GM19372 (cell line): ENCODE results near the gene TBC1D12.
A peak's percentile ranks its signal among the peaks of the same experiment; 100 is the strongest.

Experiments used
- ATAC-seq: cut with Tn5 transposase; IDR thresholded peaks from one replicate; pipeline ENCODE4 v1.9.1; 2021; ENCODE audit warnings: mild to moderate bottlenecking, low read depth, moderate library complexity; ENCODE audit not compliant: unreplicated experiment

TBC1D12 gene

DNA sequence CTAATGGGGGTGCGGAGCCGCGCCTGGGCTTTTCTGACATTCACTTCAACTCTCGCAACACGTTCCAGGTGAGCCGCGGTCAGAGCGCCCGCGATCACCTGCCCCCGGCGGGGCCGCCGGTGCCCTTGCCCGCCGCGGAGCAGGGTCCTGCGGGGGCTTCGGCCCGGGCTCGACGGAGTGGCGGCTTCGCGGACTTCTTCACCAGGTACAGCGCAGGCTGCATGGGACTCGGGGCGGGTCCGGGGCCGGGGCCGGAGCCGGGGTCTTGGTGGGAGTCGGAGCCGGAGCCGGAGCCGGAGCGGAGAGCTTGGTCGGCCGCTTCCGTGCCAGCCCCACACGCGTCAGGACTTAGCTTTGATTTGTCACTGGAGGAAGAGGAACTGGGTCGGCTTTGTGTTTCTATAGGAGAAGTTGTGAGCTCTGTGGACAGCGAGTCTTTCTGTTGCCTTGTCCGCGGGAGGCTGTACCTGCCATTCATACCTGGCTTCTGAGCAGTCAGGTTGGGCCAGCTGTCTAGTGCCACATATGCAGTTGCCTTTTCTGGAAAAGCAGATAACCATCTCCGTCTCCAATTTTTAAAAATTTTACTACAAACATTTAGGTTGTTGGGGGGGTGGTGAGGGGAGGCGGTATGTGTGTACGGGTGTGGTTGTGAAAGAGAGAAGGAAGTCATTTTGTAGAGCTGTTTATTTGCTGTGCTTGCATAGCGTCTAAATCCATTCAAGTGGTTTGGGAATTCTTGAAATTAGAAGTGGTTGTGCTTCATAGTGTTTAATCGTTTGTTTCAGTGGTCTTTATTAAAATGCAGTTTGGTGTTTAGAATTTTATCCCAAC lies 1.3 kb downstream of the TBC1D12 start:
- ATAC-seq = peak; percentile 54

DNA sequence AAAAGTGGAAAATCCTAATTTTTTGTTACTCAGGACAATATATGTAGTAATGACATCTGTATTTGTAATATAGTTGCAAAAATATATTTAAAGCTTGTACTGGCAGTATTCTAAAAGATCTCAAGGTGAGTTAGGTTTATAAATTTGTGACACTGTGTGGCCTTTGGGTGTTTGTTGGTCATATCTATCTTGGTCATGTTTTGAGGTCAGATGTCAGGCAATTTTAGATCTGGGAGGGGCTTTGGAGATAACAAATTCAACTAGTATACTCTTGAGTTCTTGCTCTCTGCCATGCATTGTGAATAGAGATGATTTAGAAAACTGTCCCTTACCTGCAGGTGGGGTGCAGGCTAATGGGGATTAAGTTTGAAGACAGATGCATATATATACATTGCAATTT lies 3.1 kb downstream of the TBC1D12 start:
- no peak for ATAC-seq

DNA sequence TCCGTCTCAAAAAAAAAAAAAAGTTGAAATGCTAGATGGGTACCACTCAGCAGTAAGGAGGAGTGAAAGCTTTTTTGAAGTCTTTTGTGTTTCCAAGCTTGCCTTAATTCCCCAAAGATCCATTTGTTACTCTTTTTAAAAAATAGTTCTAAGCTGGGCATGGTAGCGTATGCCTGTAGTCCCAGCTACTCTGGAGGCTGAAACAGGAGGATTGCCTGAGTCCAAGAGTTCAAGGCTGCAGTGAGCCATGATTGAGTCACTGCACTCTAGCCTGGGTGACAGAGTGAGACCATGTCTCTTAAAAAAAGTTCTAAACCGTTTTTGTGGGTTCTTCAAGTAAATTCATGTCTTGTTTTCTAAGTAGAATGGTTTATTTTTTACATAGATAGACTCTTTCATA lies 5.3 kb downstream of the TBC1D12 start:
- no peak for ATAC-seq

DNA sequence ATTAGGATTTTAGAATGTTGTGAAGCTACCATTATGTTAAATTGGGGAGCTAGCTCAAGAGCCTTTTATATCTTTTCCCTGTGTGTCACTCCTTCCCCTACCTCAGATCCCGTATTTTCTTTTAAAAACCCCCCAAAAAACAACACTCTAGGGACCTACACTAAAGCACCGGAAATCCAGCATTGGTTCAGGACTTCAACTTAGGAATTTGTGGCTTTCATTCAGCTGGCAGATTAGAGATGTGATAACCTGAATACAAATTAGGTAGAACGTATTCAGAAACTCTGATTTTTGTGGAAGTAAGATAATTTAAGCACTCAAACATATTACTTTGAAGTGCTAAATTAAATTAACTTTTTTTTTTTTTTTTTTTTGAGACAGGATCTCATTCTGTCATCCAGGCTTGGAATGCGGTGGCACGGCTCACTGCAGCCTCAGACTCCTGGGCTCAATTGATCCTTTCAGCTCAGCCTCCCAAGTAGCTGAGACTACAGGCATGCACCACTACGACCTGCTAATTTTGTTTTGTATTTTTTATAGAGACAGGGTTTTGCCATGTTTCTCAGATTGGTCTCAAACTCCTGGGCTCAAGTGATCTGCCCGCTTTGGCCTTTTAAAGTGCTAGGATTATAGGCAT lies 6.8 kb downstream of the TBC1D12 start:
- no peak for ATAC-seq

DNA sequence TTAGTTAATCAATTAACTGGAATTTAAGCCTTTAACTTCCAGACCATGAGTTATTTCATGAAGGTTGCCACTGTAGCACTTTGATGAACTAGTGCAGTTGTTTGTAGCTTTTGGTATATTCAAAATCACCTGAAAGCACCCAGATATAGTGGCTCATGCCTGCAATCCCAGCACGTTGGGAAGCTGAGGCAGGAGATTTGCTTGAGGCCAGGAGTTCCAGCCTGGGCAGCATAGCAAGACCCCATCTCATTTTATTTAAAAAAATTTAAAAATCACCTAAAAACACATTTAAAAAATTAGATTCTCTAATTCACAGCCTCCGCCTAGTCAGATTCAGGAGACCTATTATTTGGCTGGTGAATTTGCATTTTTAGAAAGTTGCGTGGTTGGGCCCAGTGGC lies 9.0 kb downstream of the TBC1D12 start:
- no peak for ATAC-seq

DNA sequence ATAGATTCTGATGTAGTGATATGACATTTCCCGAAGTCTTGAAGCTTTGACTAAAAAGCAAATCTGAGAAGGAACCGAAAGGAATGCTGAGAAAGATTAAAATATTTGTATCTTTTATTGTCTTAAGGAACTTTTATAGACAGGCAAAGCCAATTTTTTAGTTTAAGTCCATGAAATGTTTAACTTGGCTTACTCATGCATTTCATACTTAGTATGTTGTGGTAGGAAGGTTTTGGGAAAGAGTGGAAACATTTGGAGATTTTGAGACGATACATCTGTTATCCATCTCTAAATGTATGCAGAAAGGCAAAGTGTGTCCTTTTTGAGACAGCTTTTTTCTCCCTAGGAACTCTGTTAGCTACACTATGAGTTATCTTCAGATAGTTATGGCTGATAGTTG lies 10.1 kb downstream of the TBC1D12 start:
- no peak for ATAC-seq

DNA sequence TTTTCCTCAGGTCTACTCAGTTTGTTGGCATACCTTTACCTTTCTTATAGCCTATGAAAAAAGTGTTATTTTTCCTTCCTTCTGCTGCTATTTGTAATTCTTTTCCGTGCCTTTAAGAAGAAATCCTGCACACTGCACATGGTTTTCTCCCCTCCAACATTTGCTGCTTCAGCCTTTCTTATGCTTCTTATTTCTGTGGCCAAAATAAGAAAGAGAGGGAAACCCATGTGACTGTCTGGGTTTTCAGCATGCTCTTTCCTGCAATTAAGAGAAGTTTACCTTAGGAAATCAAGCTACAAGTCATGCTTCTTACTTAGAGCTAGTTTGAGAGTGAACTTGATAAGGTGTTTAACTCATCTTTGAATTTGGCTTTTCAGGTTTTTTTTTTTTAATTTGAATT lies 11.0 kb downstream of the TBC1D12 start:
- ATAC-seq = no peak

DNA sequence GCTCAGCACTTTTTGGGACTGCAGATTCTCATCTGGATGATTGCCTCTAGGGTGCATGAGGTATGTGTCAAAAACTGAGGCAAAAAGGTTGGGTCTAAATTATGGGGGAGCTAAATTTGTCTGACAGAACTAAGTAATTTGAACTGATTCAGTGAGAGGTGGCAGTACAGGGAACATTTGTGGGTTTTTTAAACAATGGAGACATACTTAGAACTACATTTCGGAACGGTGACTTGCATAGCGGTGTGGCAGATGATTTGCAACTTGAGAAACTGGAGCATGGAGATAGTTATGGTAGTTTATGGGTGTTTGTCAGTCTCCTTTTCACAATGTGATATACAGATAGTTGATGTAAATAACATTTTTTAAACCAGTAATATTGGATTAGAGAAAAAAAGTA lies 14.6 kb downstream of the TBC1D12 start:
- no peak for ATAC-seq

DNA sequence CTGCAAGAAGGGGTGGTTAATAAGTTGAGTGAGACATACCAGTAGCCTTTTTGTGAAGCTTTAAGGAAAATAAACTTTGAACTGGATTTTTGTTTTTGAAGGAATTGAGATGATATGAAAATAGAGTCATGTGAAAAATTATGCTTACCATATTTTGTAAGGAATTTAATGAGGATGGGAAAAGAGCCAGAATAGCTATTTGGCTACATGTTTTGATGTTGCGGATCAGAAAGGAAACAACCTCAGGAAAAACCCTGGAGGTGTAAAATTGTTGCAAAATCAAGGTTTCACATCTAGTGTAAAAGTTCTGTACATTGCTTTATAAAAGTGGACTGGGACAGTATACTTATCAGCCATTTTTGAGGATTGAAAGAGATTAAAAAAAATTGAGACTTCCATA lies 15.0 kb downstream of the TBC1D12 start:
- no peak for ATAC-seq

DNA sequence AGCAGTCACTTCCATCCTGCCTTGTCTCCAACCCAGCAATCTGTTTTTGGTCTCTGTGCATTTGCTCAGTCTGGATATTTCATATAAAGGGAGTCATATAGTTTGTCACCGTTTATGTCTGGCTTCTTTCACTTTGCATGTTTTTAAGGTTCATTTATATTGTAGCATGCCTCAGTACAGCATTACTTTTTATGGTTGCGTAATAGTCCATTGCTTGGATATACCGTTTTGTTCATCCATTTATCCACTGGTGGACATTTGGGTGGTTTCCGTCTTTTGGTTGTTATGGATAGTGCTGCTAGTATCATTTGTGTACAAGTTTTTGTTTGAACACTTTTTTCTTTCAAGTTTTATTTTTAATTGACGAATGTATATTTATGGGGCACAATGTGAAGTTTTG lies 18.2 kb downstream of the TBC1D12 start:
- ATAC-seq = no peak

DNA sequence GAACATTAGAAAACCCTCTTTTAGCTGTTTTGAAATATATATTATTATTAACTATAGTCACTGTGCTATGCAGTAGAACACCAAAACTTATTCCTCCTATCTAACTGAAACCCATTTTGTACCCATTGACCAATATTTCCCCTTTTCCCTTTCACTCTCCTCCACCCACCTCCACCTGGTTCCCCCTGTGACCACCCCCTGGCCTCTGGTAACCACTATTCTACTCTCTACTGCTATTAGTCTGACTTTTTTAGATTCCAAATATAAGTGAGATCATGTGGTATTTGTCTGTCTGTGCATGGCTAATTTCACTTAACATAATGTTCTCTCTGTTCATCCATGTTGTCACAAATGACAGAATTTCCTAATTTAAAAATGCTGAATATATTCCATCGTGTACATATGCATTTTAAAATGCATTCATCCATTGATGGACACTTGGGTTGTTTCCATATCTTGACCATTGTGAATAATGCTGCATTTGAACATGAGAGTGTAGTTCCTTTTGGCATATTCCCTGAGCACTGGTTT lies 18.7 kb downstream of the TBC1D12 start:
- no peak for ATAC-seq

DNA sequence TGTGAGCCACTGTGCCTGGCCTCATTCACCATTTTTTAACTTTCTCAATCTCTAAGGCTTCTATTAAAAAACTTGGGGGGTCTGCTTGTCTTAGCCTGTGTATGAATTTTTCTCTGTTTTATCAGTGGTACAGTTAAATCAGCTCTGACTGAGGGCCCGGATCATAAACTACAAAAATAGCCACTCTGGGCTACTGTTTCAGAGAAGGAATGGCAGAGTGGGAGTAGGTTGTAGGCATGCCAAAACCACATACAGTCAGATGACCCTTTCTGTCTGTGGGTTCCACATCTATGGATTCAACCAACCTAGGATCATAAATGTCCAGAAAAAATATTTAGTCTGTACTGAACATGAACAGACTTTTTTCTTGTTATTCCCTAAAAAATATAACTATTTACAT lies 21.3 kb downstream of the TBC1D12 start:
- no peak for ATAC-seq

DNA sequence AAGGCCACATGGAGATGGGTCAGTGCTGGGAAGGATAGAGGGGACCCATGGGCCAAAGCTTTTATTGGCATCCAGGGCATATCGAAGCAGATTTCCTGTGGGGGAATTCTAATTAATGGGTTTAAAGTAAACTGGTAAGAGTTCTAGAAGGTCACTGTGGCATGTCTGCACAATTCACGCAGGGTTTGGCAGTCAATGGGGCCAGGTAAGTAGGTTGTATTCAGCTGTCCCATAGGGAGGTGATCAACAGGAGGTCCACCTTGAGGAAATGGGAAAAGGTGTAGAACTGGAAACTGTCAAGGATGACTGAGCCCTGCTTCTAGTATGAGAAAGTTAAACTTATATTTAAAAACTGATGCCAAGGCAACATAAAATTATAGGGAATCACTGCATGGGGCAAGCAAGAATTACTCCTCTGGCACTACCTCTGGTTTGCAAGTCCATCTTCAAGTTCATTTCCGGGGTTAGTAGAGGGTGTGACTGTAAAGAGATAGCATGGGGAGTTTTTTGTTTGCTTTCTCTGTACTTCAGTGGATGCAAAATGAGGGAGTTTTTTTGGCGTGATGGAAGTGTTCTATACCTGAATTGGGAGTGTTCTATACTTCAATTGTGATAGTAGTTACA lies 22.5 kb downstream of the TBC1D12 start:
- no peak for ATAC-seq

DNA sequence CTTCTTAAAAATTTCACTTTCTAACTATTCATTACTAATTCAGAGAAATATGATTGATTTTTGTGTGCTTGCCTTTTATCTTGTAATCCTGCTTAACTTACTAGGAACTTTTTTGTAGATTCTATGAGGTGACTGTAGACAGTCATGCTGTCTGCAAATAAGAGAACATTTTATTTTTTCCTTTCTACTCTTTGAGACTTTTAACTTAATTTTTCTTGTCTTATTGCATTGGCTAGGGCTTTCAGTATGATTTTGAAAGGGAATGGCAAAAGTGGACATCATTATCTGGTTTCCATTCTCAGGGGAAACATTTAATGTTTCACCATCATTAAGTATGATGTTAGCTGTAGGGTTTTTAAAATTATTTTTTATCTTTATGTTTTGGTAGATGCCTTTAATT lies 23.6 kb downstream of the TBC1D12 start:
- no peak for ATAC-seq

DNA sequence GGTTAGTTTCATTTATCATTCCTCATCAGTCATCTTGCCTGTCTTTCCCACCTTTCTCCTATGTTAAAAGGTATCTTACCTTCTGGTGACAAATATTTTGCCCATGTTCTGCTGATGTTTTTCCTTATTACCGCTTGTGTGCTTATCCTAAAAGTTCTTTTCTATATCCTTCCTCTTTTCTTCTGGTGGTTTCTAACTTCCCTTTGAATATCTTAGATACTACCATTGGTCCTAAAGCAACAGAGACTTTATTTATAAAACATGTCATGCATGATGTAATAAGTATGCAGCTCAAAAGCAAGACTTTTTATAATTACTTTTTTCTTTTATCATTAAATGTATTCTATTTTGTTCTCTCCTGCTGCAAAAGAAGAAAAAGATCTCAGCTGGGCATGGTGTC lies 24.8 kb downstream of the TBC1D12 start:
- ATAC-seq = no peak

DNA sequence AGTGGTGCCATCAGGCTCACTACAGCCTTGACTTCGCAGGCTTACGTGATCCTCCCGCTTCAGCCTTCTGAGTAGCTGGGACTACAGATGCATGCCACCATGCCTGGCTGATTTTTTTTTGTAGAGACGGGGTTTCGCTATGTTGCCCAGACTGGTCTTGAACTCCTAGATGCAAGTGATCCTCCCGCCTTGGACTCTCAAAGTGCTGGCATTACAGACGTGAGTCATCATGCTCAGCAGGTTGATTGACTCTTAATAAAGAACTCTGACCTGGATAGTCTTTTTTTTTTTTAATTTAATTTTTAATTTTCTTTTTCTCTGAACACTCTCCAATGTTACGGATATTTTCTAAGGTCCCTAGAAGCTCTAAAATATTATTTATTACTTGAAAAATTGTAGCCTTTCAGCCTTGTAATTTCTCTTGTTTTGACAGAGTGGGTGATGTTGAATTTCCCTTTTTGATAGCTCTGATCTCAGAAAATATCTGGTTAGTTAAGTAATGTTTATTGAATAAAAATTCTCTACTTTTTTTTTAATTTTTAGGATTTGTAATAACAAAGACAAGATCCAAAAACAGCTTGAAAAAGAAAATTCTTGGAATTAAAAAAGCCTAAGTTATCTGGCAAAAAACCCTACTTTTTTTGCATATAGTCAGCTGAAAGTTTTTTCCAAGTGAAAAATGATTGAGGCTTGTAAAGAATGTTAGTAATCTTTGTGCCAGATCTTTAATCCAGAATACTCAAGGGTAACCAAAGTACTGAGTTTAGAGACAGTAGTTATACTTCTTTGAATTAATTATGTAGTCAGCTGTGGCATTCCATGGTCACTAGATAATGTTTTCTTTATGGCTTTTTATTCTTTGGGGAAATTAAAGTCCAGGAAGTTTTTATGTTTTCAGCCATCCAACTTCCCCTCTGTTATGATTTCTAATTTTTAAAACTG lies 26.7 kb downstream of the TBC1D12 start:
- no peak for ATAC-seq

DNA sequence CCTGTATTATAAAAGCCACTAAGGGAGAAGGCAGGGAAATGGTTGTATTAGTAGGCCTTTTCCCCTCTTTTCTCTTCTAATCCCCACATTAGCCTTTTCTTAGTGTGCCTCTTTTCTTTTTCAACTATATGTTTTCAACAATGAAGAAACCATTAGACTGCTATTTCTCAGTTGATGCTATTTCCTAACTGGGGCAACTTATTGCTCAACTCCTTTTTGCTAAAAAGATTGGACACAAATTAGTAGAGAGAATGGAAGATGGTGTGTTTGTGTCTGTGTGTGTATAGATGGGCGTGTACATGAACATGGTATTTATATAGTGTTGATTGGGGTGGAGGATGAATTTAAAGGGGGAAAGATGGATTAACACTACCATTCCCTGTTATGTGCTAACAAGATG lies 28.4 kb downstream of the TBC1D12 start:
- no peak for ATAC-seq

DNA sequence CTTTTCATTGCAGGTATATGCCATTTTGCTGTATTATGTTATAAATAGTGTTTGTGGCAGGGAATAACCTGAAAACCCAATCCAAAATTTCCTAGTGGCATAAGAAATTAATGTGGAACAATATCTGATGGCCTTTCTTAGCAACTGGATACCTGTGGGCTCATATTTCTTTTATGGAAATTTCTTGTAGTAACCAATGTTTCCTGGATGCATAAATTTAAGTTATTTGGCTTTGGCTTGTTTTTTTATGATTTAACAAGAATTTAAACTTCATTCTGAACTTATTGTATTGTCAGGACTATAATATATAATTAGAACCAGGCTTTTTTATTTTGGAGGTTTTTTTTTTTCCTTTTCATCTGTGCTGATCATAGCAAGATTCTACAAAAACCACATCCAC lies 30.1 kb downstream of the TBC1D12 start:
- no peak for ATAC-seq

DNA sequence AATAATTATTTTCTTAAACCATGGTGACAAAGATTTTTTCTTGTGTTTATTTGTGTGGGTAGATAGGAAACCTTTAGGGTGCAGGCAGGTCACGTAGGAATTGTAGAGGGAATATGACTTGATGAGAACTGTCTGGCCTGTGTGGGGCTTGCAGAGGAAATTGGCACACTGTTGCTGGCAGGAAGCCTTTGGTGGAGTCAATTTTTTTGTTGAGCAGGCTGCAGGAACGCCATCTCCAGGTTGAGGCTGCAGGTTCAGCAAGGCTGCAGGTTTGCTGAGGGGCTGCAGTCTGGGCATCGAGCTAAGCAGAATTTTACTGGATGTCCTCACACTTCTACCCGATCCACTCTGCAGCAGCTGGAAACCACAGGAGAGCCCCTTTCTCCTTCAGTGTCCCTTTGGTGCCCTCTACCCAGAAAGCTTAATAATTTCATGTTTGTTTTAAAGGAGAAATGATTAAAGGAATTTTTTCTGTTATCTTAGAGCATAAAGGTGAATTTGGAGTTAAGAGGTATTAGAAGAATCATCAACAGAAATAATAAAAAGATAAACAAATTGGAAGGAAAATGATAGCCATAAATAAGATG lies 37.0 kb downstream of the TBC1D12 start:
- no peak for ATAC-seq

DNA sequence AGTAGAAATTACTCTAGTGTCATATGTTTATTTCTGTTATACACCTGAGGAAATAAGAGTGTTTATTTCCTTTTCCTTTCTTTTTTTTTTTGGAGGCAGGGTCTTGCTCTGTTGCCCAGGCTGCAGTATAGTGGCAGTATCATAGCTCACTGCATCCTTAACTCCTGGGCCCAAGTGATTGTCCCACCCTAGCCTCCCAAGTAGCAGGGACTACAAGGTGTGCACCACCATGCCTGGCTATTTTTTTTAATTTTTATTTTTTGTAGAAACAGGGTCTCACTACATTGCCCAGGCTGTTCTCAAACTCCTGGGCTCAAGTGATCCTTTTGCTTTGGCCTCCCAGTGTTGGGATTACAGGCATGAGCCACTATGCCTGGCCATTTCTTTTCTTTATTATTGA lies 37.8 kb downstream of the TBC1D12 start:
- ATAC-seq = no peak
